Inflammatory macrophage treated with lipopolysaccharide for 1 hour (primary cell): ENCODE results near the gene TPST1.

Source experiments
- DNase-seq, 2 donors: peaks; one replicate each; pipeline ENCODE4 v3.0.0-alpha.2; 2020 to 2022

The TPST1 gene

DNA sequence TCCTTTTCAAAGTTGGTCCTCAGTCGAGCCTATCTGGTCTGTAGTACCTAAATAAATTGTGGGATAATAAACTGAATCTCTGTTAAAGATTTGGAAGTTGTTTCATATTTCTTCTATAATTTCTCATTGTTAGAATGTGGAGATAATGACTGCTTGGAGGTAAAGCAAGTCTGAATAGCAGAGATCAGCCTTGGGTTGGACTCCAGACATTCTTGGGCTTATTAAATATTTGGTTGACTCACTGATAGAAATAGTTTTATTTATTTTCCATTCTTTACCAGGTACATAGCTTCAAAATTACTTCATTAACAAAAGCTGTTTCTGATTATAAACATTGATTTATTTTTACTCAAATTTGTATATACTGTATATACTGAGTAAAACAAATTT is 34.3 kb downstream of the TPST1 start:
- no peak for DNase-seq

DNA sequence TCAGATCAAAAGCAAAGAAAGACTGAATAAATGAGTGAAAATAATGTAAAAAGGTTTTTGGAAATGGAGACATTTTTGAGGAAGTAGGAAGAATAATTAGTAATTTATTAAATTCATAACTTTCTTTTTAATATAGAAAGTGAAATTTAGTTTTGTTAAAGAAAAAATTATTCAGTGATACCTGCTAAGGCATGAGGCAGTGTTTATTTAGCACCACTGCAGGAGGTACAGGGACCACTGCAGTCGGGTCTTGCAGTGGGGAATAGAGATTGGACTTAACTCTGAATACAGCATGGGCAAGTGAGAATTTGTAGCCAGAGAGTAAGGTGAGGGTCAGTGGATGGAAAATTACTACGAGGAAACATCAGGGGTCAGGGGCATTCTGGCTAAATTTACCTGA is 39.9 kb downstream of the TPST1 start:
- DNase-seq: no peak

DNA sequence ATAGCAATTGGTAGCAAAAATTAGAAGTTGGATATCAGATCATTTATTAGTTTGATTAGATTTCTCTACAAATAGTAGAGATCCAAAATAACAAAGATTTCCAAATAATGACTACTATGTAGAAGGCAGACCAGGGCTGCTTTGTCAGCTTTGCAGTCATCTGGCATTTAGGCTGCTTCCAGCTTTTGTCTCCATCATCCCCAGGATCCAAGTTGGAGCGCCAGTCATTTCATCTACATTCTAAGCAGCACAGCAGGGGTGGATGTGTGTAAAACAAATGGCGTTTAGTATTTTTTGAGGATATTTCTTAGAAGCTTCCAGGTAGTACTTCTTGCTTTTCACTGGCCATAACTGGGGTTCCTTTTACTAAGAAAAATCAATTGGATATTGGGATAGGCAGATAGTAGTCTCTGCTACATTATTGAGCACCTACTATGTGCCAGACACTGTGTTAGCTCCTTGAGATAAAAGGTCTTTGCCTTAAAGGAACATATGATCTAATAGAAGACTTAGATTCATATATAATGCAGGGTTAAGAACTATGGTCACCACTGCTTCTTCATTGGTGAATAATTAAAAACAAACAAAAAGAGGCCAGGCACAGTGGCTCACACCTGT is 41.5 kb downstream of the TPST1 start:
- DNase-seq: no peak

DNA sequence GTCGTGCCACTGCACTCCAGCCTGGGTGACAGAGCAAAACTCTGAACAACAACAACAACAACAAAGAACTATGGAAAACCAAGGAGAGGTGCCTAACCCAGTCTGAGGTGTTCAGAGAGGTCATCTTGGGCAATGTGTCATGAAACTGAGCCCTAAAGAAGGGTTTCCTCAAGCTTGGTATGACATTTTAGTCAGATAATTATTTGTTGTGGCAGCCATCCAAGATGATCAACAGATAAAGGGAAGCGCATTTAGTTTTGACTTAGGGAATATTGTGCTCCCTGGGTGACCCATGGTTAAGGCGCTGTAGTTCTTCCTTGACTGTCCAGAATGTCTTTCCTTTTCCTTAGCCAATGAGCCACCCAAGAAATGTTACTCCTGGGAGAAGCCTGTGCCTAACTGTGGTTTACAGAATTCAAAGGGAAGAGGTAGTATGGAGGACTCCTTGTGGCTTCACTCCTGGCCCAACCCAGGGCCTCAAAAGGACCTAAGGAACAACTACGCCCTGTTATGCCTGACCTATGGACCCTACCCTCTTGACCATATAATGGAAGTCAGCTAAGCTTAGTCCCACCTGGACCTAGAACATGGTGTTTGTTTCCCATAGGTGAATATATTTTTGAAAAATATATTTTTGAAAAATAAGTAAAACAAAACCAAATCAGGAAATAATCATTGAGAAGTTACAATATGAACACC is 42.4 kb downstream of the TPST1 start:
- no peak for DNase-seq

GRCh38 chr7:66250711-66251110 is 45.6 kb downstream of the TPST1 start:
- DNase-seq: peak; percentile 35 to 46

DNA sequence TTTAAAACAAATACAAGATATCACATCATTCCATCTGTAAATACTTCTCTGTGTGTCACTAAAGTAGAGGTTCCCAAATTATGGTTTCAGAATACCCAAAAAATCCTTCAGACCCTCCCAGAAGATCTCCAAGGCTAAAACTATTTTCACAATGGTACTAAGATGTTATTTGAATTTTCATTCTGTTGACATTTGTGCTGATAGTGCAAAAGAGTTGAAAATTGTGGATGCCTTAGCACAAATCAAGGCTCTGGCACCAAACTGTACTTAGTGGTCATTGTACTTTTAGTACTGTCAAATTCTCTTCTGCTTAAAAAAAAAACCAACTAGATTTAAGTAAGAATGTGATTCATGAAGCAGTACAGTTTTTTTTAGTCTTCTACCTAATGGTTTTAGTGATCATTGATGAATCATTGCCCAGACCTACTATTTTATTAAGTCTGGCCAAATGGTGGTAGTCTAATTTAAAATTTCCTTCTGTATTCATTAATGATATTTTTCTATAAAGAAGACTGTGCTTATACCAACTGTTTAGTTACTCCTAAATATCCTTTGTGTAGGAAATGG is 50.5 kb downstream of the TPST1 start:
- DNase-seq: no peak

DNA sequence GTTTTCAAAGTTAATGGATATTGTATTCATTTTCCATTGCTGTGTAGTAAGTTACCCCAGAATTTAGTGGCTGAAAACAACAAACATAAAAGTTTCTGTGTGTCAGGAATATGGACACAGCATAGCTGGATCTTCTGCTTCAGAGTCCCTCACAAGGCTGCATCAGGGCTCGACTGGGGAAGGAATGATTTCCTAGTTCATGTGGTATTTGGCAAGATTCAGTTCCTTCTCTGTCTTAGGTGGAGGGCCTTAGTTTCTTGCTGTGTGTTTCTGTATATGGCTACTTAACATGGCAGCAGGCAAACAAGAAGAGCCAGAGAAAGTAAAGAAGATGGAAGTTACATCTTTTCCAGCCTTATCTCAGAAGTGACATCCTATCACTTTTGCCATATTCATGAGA is 51.1 kb downstream of the TPST1 start:
- DNase-seq: peak in 1 of 2 donors; percentile 12

- DNase-seq: no peak
Observed at GRCh38 chr7:66257481-66257880, 52.3 kb downstream of the TPST1 start.

DNA sequence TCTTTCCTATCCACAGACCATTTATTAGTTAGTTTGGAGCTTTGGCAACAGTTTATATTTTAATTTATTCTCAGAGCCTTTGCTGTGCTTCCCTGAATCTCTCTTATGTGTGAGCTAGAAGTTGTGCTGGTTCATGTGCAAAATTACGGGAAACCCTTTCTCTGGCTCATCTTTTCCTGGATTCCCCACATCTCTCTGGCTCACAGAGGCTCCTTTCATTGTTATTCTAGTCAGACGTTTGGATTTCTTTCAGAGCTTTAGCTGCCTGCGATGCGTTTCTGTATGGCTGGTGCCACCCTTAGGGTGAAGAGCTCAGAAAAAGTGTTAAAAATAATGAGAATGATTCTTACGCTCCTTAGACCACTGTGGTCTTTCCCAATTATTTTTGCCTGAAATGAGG is 53.3 kb downstream of the TPST1 start:
- no peak for DNase-seq

DNA sequence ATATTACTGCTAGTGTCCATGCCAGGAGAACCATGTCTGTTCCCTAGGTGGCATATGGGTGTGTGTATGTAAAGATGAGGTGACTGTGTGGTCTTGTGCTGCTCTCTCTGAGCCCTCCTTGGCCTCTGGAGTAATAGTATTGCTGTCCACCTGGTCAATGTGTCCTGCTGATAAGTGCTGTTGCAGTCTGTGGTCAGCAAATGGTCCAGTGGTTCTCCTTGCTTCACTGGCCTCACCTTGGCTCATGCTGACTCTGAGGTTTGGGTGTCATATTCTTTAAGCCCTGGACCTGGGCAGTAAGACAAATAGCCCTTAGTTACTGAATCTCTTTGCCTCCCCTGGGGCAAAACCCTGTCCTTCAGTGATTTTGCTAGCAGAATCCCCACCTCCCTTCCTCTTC is 56.8 kb downstream of the TPST1 start:
- no peak for DNase-seq

DNA sequence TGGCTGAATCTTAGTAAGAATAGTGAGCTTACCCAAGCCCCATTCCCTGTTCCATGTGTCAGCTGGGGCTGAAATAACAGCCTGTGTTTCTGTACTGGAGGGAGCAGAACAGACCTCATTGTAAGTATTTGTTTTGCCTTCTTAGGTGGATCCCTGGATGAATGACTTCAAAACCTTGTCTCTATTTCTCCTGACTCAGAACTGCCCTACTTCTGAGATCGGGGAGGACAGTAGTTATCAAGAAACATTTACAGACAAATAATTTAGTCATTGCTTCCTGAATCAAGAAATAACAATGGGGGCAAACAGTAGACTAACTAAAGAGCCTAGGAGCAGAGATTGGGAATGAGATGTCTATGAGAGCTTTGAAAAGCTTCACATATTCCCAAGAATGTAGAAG is 58.8 kb downstream of the TPST1 start:
- no peak for DNase-seq

DNA sequence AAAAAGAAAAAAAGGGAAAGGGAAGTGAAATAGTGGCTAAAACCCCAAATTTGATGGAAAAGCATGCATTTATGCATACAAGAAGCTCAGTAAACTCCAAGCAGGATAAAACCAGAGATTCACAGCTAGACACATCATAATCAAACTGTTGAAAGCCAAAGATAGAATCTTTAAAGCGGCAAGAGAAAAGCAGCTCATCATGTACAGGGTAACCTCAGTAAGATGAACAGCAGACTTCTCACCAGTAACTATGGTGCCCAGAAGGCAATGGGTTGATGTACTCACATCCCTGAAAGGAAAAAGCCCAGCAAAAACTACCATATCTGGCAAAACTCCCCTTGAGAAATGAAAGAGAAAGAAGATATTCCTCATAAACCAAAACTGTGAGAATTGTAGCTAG is 60.4 kb downstream of the TPST1 start:
- peak in 1 of 2 donors; percentile 18 for DNase-seq

DNA sequence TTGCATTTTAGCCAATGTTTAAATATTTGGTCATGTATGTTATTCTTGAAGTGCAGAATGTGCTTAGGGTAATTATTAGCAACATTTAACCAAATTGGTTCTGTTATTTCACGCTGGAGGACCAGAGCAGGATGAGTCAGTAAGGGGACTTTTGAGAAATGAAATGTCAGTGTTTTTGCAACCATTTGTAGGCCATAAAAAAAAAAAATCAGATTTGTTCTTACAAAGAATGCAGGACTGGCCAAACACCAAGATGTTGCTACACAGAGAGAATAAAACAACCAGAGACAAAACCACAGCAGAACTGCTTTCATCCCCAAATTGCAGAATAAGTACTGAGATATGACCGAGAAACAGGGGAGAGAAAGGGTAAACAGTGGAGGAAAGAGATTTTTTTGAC is 62.1 kb downstream of the TPST1 start:
- peak; percentile 22 to 61 for DNase-seq

- no peak for DNase-seq
Observed at GRCh38 chr7:66269978-66270377, 64.8 kb downstream of the TPST1 start.

- DNase-seq: peak in 1 of 2 donors; percentile 15
Observed at GRCh38 chr7:66272321-66272720, 67.2 kb downstream of the TPST1 start.

- no peak for DNase-seq
Observed at GRCh38 chr7:66276363-66276762, 71.2 kb downstream of the TPST1 start.

DNA sequence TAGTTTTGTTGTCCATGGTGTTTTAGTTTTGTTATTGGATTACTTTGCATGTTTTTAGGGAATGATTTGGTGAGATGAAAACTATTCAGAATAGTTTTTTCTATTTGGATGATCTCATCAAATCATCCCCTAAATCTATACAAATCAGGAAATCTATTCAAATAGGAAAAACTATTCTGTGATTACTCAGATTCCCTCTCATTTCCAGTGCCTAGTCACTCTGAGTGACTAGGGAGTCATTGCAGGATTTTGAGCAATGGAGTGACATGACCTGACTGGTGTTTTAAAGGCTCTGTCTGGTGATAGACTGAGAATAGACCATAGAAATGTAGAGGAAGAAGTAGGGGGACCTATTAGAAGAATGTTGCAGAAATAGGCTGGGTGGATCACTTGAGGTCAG is 72.4 kb downstream of the TPST1 start:
- DNase-seq: no peak

DNA sequence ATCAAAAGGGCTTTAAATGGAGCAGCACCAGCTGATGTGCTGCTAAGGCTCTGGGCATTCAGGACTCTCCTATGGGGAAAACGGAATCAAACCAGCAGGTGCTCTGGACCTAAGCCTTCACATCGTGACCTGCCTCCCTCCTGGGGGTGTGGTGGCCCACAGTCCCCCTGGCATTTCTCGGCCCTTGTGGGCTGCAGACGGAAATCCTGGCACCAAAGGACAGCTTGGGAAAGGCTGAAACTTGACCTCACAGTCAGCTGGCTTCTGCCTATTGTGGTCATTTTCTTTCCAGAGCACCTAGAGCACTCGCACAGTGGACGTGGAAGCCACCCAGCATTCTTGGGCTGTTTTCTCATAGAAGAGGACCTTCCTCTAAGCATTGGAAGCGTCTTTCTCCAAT is 74.8 kb downstream of the TPST1 start:
- no peak for DNase-seq

- DNase-seq: peak in 1 of 2 donors; percentile 27
Observed at GRCh38 chr7:66281678-66282590, 76.8 kb downstream of the TPST1 start.

- DNase-seq: no peak
Observed at GRCh38 chr7:66282591-66282935, 77.4 kb downstream of the TPST1 start.

DNA sequence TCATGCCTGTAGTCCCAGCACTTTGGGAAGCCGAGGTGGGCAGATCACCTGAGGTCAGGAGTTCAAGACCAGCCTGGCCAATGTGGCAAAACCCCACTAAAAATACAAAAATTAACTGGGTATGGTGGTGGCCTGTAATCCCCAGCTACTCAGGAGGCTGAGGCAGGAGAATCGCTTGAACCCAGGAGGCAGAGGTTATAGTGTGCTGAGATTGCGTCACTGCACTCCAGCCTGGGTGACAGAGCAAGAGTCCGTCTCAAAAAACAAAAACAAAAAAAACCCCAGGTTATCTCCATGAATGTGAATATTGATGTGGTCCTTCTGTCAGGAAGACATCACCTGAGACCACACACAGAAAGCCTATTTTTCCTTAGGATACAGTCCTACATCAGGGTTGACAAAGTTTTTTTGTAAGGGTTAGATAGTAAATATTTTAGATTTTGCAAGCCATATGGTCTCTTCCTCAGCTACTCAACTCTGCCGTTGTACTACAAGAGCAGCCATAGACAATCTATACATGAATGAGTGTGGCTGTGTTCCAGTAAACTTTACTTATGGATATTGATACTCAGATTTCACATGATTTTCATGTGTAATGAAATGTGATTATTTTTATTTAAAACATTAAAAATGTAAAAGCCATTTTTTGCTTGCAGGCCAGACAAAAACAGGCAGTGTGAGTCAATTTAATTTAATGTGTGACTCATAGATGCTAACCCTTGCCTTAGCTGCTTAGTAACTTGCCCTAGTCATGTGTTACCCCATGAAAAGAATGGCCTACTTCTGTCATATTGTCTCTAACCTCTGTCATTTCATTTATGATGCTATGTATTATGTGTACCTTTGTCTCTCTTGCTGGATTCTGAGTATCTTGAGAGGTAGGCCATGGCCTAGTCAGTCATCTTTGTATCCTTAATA is 78.1 kb downstream of the TPST1 start:
- peak; percentile 37 to 60 for DNase-seq

GRCh38 chr7:66296001-66296521 is 90.9 kb downstream of the TPST1 start:
- DNase-seq: peak; percentile 28 to 65
